Measurements from ENCODE around the gene OR5H14.
"Not testable (repeated sequence)": the region's sequence is repeated elsewhere in the genome, so short reads cannot be mapped to it uniquely, and the experiment has no call there.

DNA sequence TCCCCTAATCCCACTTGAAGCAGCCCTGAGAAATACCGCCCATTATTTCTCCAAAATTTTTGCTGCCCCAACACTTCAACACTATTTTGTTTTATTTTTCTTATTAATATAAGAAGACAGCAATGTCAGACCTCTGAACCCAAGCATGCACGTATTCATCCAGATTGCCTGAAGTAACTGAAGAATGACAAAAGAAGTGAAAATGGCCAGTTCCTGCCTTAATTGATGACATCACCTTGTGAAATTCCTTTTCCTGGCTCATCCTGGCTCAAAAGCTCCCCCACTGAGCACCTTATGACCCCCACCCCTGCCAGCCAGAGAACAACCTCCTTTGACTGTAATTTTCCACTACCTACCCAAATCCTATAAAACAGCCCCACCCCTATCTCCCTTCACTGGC lies 49.0 kb downstream of the OR5H14 start:
- not testable (repeated sequence) for TF ChIP-seq EP300, CTCF, POLR2A (IDR thresholded peaks at IDR 0.05)
